Hepatocyte (in vitro differentiated cells): ENCODE results near the gene GRK3. TPM values are rescaled to one million over a fixed set of nuclear protein-coding genes. Genes with fewer than 3 reads are reported as not detected.
A peak's percentile ranks its signal among the peaks of the same experiment; 100 is the strongest.
"Not testable (repeated sequence)": the region's sequence is repeated elsewhere in the genome, so short reads cannot be mapped to it uniquely, and the experiment has no call there.

Experiments
- DNase-seq: peaks from one replicate; pipeline ENCODE4 v3.0.0-alpha.2; 2016; ENCODE audit warnings: low spot score
- H2AFZ ChIP-seq: fragments of 200-600 bp; sonication (generic); 2 replicates; pipeline ENCODE4 v1.6.0; 2016; ENCODE audit warnings: antibody characterized with exemption, mild to moderate bottlenecking
- H3K27ac ChIP-seq: fragments of 200-600 bp; sonication (generic); 2 replicates; pipeline ENCODE4 v1.5.1; 2016; ENCODE audit warnings: mild to moderate bottlenecking
- H3K27me3 ChIP-seq: fragments of 200-600 bp; sonication (generic); 2 replicates; pipeline ENCODE4 v1.6.1; 2016
- H3K36me3 ChIP-seq: fragments of 200-600 bp; sonication (generic); replicated peaks from 2 replicates; pipeline ENCODE4 v1.5.1; 2016; ENCODE audit warnings: low read depth; ENCODE audit not compliant: insufficient read depth
- H3K4me1 ChIP-seq: fragments of 200-600 bp; sonication (generic); 2 replicates; pipeline ENCODE4 v1.5.1; 2016; ENCODE audit warnings: mild to moderate bottlenecking, moderate library complexity; ENCODE audit not compliant: insufficient read depth
- H3K4me2 ChIP-seq: fragments of 200-600 bp; sonication (generic); 2 replicates; pipeline ENCODE4 v1.6.0; 2016
- H3K4me3 ChIP-seq: fragments of 200-600 bp; sonication (generic); 2 replicates; pipeline ENCODE4 v1.5.1; 2016; ENCODE audit warnings: mild to moderate bottlenecking
- H3K79me2 ChIP-seq: fragments of 200-600 bp; sonication (generic); 2 replicates; pipeline ENCODE4 v1.6.0; 2017; ENCODE audit warnings: mild to moderate bottlenecking
- H3K9me2 ChIP-seq: fragments of 200-600 bp; sonication (generic); replicated peaks from 2 replicates; pipeline ENCODE4 v1.6.0; 2017; ENCODE audit warnings: mild to moderate bottlenecking; ENCODE audit not compliant: insufficient read depth
- H3K9me3 ChIP-seq: fragments of 200-600 bp; sonication (generic); 2 replicates; pipeline ENCODE4 v1.5.1; 2016; ENCODE audit warnings: low read depth, mild to moderate bottlenecking
- H4K20me1 ChIP-seq: fragments of 200-600 bp; sonication (generic); 2 replicates; pipeline ENCODE4 v1.6.0; 2016; ENCODE audit warnings: mild to moderate bottlenecking; ENCODE audit not compliant: insufficient read depth, poor library complexity, severe bottlenecking
- EZH2 ChIP-seq: fragments of 200-600 bp; sonication (generic); IDR thresholded peaks from 2 replicates; pipeline ENCODE4 v1.6.1; 2016; ENCODE audit warnings: antibody characterized with exemption, mild to moderate bottlenecking, borderline replicate concordance
- EZH2phosphoT487 ChIP-seq: fragments of 200-600 bp; sonication (generic); IDR thresholded peaks from one replicate; pipeline ENCODE4 v1.6.1; 2018; ENCODE audit warnings: antibody characterized with exemption, mild to moderate bottlenecking, low read depth, moderate library complexity; ENCODE audit not compliant: unreplicated experiment, severe bottlenecking
- WGBS: methylation state at CpG from one replicate; pipeline ENCODE4 v1.1.6; 2016; ENCODE audit warnings: low lambda C conversion rate; ENCODE audit errors: missing lambda C conversion rate; 5-methylcytosine and 5-hydroxymethylcytosine counted together
- polyA plus RNA-seq: library from polyadenylated mRNA; unstranded; fragments of >200 nt; fragmentation: Nextera tagmentation; extraction: Ambion mirVana; gene quantifications from 2 replicates; pipeline ENCODE4 v1.2.1, GENCODE V29; 2016
- total RNA-seq: library from RNA; depleted of rRNA; stranded (reverse); fragments of >200 nt; gene quantifications from 2 replicates; pipeline ENCODE4 v1.2.3, GENCODE V29; 2014
- TF ChIP-seq, protein P1 (sequence below): fragments of 200-600 bp; sonication (generic); IDR thresholded peaks from 2 replicates; pipeline ENCODE4 v1.5.1; 2016; ENCODE audit warnings: antibody characterized with exemption, mild to moderate bottlenecking; ENCODE audit not compliant: poor library complexity

Gene GRK3
- total and polyA plus RNA-seq, 2 experiments from 2014 or later, result 1.5 to 7.1 TPM

DNA sequence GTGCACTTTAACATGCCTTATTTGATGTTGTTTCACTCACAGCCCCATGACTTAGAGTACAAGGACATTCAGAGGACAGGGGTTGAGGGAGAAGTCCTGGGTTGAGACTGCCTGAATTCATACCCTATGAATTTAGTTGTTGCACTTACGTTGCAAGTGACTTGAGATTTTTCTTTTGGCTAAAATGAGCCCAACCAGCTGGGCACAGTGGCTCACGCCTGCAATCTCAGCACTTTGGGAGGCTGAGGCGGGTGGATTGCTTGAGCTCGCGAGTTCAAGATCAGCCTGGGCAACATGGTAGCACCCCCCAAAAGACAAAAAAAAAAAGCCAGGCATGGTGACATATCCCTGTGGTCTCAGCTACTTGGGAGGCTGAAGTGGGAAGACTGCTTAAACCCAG, 7.3 kb upstream of the GRK3 start:
- Histone ChIP-seq H3K4me3 (no peak overlapping the region), H3K79me2 (no peaks in the 10 kb centered on the region), H3K4me1 (no peaks in the 10 kb centered on the region), H3K27ac (no peak overlapping the region), H2AFZ (no peak overlapping the region), H3K9me3 (no peaks in the 10 kb centered on the region), H3K4me2 (no peak overlapping the region), H3K36me3 (no peaks in the 10 kb centered on the region), H3K27me3 (no peaks in the 10 kb centered on the region), H4K20me1 (no peaks in the 10 kb centered on the region), H3K9me2 (no peaks in the 10 kb centered on the region)
- DNase-seq, result no peak
- 96% methylated on average over 5 of the region's 5 CpGs for WGBS
- TF ChIP-seq, protein P1, sequence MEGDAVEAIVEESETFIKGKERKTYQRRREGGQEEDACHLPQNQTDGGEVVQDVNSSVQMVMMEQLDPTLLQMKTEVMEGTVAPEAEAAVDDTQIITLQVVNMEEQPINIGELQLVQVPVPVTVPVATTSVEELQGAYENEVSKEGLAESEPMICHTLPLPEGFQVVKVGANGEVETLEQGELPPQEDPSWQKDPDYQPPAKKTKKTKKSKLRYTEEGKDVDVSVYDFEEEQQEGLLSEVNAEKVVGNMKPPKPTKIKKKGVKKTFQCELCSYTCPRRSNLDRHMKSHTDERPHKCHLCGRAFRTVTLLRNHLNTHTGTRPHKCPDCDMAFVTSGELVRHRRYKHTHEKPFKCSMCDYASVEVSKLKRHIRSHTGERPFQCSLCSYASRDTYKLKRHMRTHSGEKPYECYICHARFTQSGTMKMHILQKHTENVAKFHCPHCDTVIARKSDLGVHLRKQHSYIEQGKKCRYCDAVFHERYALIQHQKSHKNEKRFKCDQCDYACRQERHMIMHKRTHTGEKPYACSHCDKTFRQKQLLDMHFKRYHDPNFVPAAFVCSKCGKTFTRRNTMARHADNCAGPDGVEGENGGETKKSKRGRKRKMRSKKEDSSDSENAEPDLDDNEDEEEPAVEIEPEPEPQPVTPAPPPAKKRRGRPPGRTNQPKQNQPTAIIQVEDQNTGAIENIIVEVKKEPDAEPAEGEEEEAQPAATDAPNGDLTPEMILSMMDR, result no peak
- no peak for TF ChIP-seq EZH2
- TF ChIP-seq EZH2phosphoT487, result no peak

DNA sequence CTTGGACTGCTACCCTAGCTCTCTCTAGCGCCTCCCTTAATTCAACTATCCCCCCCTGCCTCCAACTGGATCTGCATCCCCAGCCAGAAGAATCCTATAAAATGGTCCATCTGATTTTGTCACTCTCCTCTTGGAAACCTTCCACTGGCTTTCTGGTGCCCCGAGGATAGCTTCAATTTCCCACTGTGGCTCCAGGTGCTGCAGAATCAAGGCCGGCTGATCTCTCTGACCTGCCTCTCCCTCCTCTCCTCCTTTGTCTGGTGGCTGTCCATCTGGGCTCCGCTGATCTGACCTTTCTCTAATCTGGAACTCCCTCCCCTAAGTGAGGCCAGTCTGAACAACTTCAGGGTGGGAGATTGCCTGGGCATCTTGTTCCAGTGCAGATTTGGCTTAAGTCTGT, 6.1 kb upstream of the GRK3 start:
- no peak overlapping the region for H2AFZ ChIP-seq
- 89% methylated on average over 4 of the region's 4 CpGs for WGBS
- H3K79me2 ChIP-seq, result no peaks in the 10 kb centered on the region
- DNase-seq, result no peak
- no peaks in the 10 kb centered on the region for H3K27me3 ChIP-seq
- H3K36me3 ChIP-seq, result no peaks in the 10 kb centered on the region
- no peaks in the 10 kb centered on the region for H3K4me1 ChIP-seq
- H3K4me2 ChIP-seq, result no peak overlapping the region
- no peak overlapping the region for H3K4me3 ChIP-seq
- H3K9me3 ChIP-seq, result no peaks in the 10 kb centered on the region
- TF ChIP-seq EZH2phosphoT487 (no peak), EZH2 (no peak)
- TF ChIP-seq, protein P1, result no peak
- H4K20me1 ChIP-seq, result no peaks in the 10 kb centered on the region
- no peaks in the 10 kb centered on the region for H3K9me2 ChIP-seq
- no peak overlapping the region for H3K27ac ChIP-seq

DNA sequence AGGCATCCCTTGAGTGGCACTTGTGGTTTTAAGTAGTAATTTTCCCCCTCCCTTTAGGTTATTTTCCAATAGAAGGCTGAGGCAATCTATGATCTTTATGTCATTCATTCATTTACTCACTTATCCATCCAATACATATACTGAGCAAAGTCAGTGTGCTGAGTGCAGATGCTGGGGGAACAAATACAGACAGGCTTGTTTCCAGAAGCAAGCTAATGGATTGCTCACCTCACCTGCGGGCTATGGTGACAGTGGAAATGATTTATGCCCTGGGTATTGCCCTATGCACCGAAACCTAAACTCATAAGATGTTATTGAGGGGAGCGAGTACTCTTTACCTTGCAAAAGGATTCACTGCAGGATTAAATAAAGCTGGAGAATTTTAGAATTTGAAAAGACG, 4.6 kb upstream of the GRK3 start:
- not testable (repeated sequence) for H3K4me1 ChIP-seq, H3K9me3 ChIP-seq, H3K9me2 ChIP-seq, H3K4me2 ChIP-seq, H4K20me1 ChIP-seq, H3K27me3 ChIP-seq, DNase-seq, H3K79me2 ChIP-seq, H3K4me3 ChIP-seq, H3K27ac ChIP-seq, H2AFZ ChIP-seq, H3K36me3 ChIP-seq
- WGBS, result 74% methylated on average over 4 of the region's 4 CpGs

DNA sequence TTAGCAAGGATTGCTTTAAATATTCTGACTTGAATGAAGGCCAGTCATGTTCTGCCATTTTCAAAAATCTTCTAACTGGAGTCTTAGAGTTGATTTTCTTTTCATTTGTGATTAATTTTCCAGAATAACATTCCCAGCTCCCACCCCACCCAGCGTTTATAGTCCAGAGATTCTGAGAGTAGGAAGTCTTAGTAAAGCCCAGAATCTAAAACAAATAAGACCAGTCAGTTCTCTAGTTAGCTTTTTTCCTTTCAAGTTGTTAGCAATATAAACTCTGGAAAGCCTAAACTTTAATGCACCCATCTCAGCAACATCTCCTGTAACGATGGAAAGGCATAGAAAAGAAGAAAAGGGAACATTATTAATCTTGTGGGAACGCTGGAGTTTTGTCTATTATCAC, 3.3 kb upstream of the GRK3 start:
- H3K79me2 ChIP-seq, H3K4me3 ChIP-seq, H3K27me3 ChIP-seq, DNase-seq, H3K4me2 ChIP-seq, H3K9me2 ChIP-seq, H3K9me3 ChIP-seq, H3K4me1 ChIP-seq, H3K36me3 ChIP-seq, H3K27ac ChIP-seq, H2AFZ ChIP-seq, H4K20me1 ChIP-seq: not testable (repeated sequence)
- WGBS, result 86% methylated on average over 3 of the region's 3 CpGs

DNA sequence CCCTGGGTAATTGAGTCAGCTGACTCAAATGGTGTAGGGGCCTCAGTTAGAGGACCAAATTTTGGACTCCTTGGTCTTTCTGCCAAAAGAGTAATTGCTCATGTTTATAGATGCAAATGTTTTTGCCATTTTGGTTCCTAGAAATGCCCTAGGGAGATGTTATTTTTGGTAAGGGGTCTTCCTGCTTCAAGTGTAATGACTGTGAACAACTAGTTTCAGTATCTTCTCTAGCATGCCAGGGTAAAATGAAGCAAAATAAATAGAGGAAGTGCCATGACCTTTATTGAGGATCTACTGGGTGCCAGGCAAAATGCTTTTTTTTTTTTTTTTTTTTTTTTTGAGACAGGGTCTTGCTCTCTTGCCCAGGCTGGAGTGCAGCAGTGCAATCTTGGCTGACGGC, 2.5 kb upstream of the GRK3 start:
- H3K79me2 ChIP-seq, H3K27ac ChIP-seq, H3K4me2 ChIP-seq, H4K20me1 ChIP-seq, H3K9me3 ChIP-seq, DNase-seq, H3K4me1 ChIP-seq, H3K9me2 ChIP-seq, H3K4me3 ChIP-seq, H2AFZ ChIP-seq, H3K36me3 ChIP-seq, H3K27me3 ChIP-seq: not testable (repeated sequence)
- 80% methylated on average over 1 of the region's 1 CpG for WGBS

DNA sequence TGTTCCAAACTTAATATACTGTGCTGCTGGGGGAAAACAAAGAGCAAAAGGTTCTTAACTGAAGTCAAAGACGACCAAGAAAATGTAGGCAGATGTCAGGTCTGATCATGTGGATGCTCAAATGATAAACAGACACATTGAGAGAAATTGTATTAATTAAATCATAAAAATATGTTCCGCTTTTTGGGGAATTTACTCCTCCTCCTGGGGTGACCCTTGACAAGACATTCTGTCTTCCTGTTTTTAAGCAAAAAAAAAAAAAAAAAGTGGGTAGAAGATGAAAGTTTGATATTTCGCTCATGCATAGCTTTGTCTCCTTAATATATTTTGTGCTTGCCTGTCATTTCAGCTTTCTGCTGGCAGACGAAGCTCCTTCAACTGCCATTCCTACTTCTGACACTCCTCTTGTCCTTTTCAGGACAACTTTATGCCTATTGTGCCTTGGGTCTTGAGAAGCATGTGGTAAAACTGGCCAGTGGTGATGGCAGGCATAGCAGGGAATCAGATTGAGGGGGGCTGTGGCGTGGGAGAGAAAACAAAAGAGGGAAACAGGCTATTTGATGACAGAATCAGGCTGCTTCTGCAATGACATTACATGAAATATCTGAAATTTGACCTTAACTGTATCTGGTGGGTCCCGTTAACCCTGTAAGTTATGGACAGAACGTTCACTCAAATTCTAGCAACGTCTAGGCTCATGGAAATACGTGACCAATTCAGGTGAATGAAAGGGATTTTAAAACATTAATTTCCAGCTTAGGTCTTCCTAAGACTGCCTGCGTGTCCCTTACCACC, 1.3 kb upstream of the GRK3 start:
- not testable (repeated sequence) for H3K4me1 ChIP-seq, H4K20me1 ChIP-seq, DNase-seq, H3K4me3 ChIP-seq, H3K36me3 ChIP-seq, H3K9me3 ChIP-seq, H3K27me3 ChIP-seq, H2AFZ ChIP-seq, H3K27ac ChIP-seq, H3K9me2 ChIP-seq
- Histone ChIP-seq H3K79me2 (peaks cover 10% of the 10 kb centered on the region), H3K4me2 (peak overlapping the region; percentile 96)
- WGBS, result 45% methylated on average over 10 of the region's 10 CpGs
